ENCODE results near the gene ZHX3. TPM values are rescaled to one million over a fixed set of nuclear protein-coding genes. Genes with fewer than 3 reads are reported as not detected.

ZHX3 gene
- polyA plus RNA-seq, 3 donors: 20.9 to 24.0 (median 23.3) TPM

DNA sequence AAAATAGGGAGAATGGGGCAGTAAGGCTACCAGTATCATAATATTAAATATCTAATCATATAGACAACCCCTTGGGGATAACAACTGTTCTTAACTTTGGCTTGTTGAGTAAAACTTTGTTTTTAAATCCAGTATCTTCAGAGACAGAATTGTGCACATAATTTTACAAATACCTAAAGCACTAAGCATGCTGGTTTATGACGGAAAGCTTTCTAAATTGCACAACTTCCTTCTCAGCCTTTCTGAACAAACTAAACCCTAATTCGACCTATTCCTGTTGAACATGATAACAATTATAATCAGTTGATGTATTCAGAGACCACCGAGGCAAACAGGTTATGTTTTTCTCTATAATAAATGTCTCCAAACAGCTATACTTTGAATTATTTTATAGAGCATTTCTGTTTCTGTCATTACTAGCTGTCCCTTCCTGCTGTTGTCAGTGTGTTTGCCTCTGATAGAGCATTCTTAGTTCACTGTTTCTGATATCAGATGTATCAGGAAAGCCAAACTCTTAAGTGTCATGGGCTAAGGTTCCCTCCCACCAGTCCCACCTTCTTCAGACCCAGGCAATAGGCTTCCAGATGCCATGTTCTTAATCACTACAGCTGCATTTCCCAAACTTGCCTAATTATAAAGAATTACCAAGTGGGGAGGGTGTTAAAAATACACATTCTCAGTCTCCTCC lies 8.7 kb downstream of the ZHX3 start:
- DNase-seq (ENCODE audit: extremely low read depth in 1 of 11, low read depth in 9 of 11, low spot score in 4 of 11): no peak

DNA sequence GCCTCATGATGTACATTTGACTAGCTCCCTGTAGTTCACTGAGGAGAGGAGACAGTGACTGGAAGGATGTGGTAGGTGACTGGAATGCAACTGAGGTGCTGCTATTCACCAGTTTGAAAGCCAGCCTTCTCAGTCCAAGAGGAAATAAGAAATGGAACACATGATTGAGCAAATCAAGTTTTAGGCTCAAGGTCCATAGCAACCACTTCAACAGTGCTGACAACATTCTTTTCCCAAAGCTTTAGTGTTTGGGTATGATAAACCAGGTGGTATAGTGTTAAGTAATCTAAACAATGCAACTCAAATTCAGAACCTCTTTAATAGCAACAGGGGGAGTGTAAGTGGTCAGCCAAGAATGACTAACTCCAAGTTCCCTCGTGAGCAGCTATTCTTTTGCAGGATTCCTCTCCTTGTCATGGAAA lies 9.2 kb downstream of the ZHX3 start:
- peak in 2 of 11 donors; percentile 17 to 55 for DNase-seq (ENCODE audit: extremely low read depth in 1 of 11, low read depth in 9 of 11, low spot score in 4 of 11)

DNA sequence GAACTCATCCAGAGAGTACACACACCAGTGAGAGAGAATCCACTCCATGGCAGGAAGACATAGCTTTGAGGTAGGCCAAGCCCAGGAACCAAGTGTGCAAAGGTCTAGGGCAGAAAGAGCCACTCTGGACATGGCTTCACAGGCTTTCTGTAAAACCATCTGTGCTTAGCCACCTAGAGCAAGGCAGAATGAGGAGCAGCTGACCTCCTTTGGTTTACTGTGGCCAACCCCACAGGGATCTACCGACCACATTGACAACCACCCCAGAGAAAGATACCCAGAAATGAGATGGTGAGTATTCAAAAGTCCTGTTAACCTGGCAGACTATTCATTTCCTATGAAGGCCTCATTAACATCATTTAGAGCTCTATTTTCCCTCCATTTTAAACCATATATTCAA lies 10.5 kb downstream of the ZHX3 start:
- no peak for DNase-seq (ENCODE audit: extremely low read depth in 1 of 11, low read depth in 9 of 11, low spot score in 4 of 11)

DNA sequence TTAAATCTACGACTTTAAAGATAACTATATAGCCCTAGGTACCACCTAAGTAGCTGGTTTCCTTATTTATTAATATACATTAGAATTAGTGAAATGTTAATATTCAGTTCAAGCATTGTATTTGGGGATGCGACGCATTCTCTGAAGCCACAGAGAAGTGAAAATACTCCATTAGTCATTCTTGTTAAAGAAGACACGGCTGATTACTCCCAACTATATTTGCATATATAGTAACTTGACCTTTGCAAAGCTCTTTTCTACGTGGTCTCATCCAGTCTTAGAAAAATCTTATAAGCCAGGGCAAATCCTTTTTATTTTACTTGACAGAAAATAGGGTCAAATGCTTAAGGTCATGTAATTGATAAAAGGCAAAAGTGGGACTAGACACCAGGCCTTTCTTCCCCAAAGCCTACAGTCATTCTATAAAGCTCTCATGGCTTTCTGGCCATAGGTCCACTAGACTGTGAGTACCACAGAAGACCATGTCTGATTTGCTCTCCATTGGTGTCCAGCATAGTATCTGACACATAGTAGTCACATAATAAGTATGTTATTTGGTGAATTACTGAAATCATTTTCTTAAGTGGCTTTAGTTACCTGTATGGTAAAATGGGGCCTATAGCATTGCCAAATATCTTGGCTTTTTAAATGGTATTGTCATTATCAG lies 11.3 kb downstream of the ZHX3 start:
- no peak for DNase-seq (ENCODE audit: extremely low read depth in 1 of 11, low read depth in 9 of 11, low spot score in 4 of 11)

DNA sequence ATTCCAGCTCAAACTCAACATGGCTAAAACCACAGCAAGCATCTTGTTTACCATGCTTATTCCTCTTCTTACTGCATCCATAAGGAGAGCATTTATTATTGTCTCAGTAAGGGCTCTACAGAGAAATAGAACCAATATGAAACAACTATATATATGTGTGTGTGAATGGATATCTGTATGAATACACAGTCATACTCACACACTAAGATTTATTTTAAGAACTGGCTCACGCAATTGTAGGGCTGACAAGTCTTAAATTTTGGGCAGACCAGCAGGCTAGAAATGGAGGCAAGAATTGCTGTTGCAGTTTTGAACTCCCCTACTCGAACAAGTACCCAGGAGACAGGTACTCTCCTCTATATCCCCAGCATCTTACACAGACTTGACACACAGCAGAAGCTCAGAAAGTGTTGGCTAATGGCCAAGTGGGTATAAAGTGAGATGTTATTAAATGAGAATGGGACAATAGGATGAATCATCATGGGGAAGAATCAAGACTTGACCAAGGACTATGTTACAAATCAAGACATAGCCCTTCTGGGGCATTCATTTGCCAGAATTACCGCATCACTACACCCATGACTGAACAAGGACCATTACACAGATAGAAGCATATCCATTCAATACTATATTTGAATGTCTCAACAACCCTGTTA lies 13.0 kb downstream of the ZHX3 start:
- DNase-seq (ENCODE audit: extremely low read depth in 1 of 11, low read depth in 9 of 11, low spot score in 4 of 11): no peak

DNA sequence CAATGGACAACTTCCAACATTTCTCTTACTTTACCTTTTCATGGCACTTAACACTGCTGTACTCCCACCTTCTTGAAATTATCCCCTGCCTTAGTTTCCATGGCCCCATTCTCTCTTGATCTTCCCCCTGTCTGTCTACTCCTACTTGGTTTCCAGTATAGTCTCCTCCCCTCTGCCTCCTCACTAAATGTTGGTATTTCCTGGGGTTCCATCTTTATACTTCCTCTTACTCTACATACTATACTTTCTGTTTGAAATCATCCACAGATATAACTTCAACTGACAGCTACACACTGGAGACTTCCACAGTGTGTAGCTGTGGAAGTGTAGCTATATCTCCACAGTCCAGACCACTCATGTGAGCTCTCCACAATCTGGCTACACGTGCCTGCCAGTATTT lies 13.5 kb downstream of the ZHX3 start:
- no peak for DNase-seq (ENCODE audit: extremely low read depth in 1 of 11, low read depth in 9 of 11, low spot score in 4 of 11)

DNA sequence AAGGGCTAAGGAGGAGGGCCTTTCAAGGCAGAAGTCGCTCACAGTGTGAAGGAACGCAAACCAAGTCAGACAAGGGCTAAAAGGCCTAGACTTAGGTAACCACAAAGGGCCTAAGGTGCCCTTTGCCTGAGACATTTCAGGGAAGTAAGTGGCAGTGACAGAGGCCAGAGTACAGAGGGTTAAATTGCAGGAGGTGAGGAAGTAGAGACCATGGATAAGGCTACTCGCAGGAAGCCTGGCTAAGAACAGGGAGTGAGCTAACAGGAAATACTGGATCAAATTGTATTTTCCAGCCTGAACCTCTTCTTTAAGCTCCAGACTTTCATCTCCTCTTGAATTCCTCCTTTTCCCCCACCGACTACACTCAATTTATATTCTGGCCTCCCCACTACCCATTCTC lies 16.6 kb downstream of the ZHX3 start:
- no peak for DNase-seq (ENCODE audit: extremely low read depth in 1 of 11, low read depth in 9 of 11, low spot score in 4 of 11)

DNA sequence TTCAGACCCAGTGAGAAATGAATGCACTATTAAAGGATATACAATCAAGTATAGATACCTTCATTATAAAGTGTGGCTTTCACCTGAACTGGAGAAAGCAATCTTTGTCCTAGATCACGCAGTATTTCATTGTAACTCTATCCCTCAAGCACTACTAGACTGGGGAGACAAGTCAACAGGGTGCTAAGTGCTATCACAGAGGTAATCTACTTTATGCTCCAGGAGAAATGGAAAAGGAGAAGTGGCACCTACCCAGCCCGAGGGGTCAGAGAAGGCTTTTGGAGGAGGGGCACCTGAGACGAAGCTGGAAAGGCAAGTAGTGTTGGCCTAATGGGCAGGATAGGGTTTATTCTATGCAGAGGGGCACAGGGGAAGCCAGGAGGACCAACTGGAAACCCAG lies 17.1 kb downstream of the ZHX3 start:
- no peak for DNase-seq (ENCODE audit: extremely low read depth in 1 of 11, low read depth in 9 of 11, low spot score in 4 of 11)

DNA sequence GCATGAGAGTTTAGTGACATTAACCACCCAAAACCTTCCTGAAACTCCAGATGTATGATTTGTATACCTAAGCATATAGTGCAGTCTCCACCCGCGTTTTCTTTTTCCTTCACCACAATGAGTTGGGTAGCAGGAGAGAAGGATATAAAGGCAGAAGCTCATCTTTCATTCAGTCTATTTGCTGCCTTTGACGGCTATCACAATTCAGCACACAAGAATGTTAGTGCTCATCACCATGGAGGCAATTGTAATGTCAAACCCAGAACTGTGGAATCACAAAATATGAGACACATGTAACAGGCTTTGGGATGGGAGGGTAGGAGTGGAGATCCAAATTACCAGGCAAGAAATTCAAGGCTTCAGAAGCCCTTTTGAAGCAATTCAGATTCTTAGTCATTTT lies 17.6 kb downstream of the ZHX3 start:
- DNase-seq (ENCODE audit: extremely low read depth in 1 of 11, low read depth in 9 of 11, low spot score in 4 of 11): no peak

DNA sequence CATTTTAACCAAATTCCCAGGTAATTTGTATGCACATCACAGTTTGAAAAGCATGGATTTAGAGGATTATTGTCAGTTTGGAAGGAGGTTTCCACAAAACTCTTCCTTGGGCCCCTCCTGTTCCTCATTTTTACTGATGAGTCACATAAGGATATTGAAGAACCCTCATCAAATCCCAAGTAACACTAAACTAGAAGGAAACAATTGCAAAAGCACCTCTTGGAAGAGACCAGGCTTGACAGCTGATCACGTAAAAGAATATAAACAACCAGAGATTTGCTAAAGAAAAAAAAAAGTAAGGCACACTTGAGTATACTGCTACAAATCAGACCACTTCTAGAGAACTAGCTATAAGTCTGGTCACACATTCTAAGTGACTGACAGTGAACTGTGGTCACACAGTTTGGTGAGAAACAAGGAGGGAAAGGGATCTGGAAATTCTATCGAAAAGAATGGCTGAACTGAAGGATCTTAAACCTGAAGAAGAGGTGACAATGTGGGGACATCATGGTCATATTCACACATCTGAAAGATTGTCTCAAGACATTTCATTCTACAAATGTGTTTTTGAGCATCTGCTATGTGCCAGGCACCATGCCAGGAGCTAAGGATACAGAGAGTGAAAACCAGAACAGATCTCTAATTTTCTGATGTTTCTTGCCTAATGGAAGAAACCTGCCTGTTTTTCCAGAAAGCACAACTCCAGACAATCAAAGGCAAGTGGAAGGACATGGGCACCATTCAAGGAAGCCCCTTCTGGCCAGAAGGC lies 24.1 kb downstream of the ZHX3 start:
- no peak for DNase-seq (ENCODE audit: extremely low read depth in 1 of 11, low read depth in 9 of 11, low spot score in 4 of 11)

DNA sequence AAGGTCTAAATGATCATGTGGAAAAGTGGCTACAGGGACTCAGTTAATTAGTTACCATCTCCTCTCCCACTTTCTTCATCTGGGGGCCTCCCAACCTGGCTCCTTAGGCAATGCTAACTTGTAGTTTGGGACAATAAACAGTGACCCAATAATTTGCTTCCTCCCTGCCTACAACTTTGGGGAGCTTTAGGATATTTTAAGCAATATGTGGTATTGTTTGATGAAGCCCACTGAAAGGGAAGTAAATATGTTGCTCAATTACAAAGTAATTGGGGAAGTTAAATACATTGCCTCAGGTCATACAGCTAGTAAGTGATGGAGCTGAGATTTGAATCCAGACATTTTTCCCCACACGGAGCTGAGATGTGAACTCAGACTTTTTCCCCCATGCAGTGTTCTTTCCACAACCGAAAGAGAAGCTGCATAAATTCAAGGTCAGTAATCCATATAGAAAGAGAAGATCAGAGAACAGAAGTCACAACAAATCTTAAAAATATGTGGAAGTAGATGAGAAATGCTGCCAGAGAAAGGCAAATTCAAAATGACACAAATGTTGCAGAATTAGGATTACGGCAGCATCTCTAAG lies 26.6 kb downstream of the ZHX3 start:
- no peak for DNase-seq (ENCODE audit: extremely low read depth in 1 of 11, low read depth in 9 of 11, low spot score in 4 of 11)

DNA sequence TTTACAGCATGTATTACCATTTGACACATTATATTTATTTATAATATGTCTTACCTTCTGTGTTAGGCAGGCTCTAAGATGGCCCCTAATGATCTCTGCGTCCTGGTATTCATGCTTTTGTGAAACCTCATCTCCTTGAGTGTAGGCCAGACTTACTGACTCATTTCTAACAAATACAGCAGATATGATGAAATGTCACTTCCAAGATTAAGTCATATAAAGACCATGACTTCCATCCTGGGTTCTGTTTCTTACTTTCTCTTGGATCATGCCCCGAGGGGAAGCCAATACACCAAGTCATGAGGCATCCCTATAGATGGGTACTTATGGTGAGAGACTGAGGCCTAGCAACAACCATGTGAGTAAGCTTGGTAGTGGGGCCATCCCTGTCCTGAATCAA lies 30.2 kb downstream of the ZHX3 start:
- DNase-seq (ENCODE audit: extremely low read depth in 1 of 11, low read depth in 9 of 11, low spot score in 4 of 11): no peak

DNA sequence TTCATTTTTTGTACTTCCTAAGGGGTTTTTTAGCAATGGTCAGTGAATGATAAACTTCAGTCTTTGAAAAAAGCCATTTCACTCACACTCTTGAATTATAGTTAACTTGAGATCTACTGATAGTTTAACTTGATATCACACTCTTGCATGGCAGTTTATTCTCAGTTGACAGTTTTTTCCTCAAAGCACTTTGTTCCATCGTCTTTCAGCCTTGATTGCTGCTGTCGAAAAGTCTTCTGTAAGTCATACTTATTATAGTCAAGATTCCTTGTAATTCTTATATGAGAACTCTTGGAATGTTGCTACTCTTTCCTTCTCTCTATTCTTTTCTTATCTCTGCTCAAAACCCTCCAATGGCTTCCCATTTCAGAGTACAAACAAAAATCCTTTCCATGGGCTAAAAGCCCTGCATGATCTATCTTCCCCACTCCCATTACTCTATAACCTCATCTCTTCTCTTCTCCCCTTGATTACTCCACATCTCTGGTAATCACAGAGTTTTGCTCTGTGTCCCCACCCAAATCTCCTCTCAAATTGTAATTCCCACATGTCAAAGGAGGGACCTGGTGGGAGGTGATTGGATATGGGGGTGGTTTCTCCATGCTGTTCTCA lies 31.2 kb downstream of the ZHX3 start:
- DNase-seq (ENCODE audit: extremely low read depth in 1 of 11, low read depth in 9 of 11, low spot score in 4 of 11): no peak

DNA sequence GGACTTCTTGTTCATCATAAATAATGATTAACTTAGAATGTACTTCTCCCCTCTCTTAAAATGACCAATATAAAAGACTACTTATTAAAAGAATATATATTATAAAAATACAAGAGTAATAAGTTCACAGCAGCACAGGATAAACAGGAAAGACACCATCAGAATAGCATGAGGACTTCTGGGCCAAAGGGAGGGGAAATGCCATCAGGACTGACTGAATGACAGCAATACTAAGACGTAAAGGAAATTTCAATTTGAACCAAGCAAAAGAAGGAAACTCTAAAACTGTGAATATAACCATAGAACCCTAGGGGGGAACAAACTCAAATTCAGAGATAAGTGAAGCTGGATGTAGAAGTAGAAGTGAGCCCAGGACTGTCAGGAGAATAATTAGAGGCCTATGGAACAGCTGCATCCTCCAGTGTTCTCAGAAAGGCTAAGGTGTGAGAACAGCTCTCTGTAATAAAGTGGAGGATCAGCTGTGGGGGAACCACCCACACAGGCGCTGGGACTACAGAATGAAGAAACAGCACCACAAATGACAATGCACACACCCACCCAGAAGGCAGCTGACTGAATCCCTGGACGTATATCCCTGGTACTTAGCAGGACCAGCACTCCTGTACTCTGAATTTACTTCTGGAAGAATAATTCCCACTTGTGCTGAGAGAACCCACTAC lies 37.8 kb downstream of the ZHX3 start:
- DNase-seq (ENCODE audit: extremely low read depth in 1 of 11, low read depth in 9 of 11, low spot score in 4 of 11): no peak

DNA sequence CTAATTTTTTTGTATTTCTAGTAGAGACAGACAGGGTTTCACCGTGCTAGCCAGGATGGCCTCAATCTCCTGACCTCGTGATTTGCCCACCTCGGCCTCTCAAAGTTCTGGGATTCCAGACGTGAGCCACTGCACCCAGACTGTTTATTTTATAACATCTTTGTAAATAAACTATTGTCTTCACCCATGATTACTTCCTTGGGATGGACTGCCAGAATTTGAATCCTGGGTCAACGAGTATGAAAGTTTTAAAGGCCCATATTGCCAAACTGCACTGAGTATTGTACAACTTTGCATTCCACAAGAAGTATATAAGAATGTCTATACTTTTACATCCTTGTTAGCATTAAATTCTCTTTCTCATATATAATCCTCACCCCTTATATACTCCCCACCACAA lies 38.6 kb downstream of the ZHX3 start:
- no peak for DNase-seq (ENCODE audit: extremely low read depth in 1 of 11, low read depth in 9 of 11, low spot score in 4 of 11)

DNA sequence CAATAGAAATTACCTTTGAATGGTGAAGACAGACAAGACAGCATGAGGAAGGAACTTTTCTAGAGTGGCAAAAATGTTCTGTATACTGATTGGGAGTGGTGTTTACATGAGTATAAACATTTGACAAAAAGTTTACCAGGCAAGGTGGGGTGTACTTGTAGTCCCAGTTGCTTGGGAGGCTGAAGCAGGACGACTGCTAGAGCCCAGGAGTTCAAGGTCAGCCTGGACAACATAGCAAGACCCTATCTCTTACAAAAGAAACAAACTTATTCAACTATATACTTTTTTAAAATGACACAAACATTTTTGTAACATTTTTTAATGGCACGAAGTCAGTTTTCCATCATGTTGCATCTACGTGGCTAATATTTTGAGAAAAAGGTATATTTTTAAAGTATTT lies 40.5 kb downstream of the ZHX3 start:
- no peak for DNase-seq (ENCODE audit: extremely low read depth in 1 of 11, low read depth in 9 of 11, low spot score in 4 of 11)

DNA sequence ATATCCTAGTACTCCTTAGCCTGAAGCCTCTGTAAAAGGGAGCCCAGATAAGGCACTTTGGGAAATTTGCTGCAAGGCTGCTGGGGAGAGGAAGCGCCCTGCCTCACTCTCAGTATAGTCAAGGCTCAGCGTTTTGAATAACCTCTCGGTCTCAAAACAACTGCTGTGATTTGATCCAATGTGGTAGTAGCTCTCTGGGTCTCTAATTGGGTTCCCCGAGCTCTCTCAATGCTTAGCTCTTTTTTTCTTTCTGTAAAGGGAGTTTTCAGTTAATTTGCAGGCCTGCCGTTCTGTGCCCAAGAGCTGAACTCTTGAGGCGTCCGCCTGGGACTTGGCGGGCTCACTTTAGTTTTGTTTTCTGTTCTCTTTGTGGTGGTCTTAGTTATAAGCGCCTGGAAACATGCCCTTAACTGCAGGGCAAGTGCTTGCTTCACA lies 41.2 kb downstream of the ZHX3 start:
- DNase-seq (ENCODE audit: extremely low read depth in 1 of 11, low read depth in 9 of 11, low spot score in 4 of 11): no peak

DNA sequence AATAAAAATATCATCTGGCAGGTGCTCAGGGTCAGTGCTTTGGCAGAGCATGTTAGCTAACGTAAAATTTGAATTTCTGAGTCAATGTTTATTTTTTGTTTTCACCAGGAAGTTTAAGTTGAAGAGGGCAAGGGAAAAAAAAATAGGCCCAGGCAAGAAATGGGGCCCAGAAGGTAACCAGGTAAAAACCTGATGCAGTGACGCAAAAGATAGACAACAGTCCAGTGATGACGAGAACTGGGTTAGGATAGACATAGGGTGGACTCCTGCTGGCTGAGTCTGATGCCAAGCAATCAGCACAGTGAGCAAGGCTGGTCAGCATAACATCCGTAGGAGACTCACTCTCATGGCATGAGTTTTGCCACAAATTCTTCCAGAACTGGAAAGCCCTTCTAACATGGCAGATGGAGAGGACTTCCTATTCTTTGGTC lies 42.2 kb downstream of the ZHX3 start:
- DNase-seq (ENCODE audit: extremely low read depth in 1 of 11, low read depth in 9 of 11, low spot score in 4 of 11): no peak
